Suprapubic skin (tissue), 4 donors: Measurements from ENCODE around the gene ERCC1. TPM values are rescaled to one million over a fixed set of nuclear protein-coding genes. Genes with fewer than 3 reads are reported as not detected.
A peak's percentile ranks its signal among the peaks of the same experiment; 100 is the strongest.

Source experiments
- DNase-seq, 2 donors: peaks; one replicate each; pipeline ENCODE4 v3.0.0-alpha.2; 2019; ENCODE audit warnings: low spot score in 2 of 2
- H3K27ac ChIP-seq: fragments of 200-600 bp; sonication (generic); one replicate; pipeline ENCODE4 v1.5.1; 2019
- H3K27me3 ChIP-seq: fragments of 200-600 bp; sonication (generic); one replicate; pipeline ENCODE4 v1.5.1; 2019
- H3K36me3 ChIP-seq: fragments of 200-600 bp; sonication (generic); one replicate; pipeline ENCODE4 v1.5.1; 2019
- H3K4me1 ChIP-seq: fragments of 200-600 bp; sonication (generic); one replicate; pipeline ENCODE4 v1.5.1; 2019
- H3K4me3 ChIP-seq: fragments of 200-600 bp; sonication (generic); one replicate; pipeline ENCODE4 v1.5.1; 2019; ENCODE audit warnings: mild to moderate bottlenecking
- H3K9me3 ChIP-seq: fragments of 200-600 bp; sonication (generic); one replicate; pipeline ENCODE4 v1.5.1; 2019
- CTCF ChIP-seq, 2 donors: fragments of 200-600 bp in 1 of 2; fragments of 450-650 bp in 1 of 2; sonication (generic) in 1 of 2; IDR thresholded peaks; one replicate each; pipeline ENCODE4 v1.5.1; 2016 to 2019; ENCODE audit warnings: antibody characterized with exemption in 2 of 2, mild to moderate bottlenecking in 1 of 2, moderate library complexity in 1 of 2
- EP300 ChIP-seq: sonication (generic); formaldehyde crosslinking; IDR thresholded peaks from one replicate; pipeline ENCODE4 v1.6.1; 2017; ENCODE audit warnings: antibody characterized with exemption
- POLR2A ChIP-seq, 2 donors: fragments of 450-650 bp; IDR thresholded peaks; one replicate each; pipeline ENCODE4 v1.6.1; 2017; ENCODE audit warnings: antibody characterized with exemption in 2 of 2, mild to moderate bottlenecking in 2 of 2, moderate library complexity in 2 of 2
- POLR2AphosphoS5 ChIP-seq, 3 donors: sonication (generic); formaldehyde crosslinking; IDR thresholded peaks; one replicate each; pipeline ENCODE4 v1.6.1; 2017; ENCODE audit warnings: antibody characterized with exemption in 3 of 3
- whole genome bisulfite sequencing: methylation state at CpG from one replicate; pipeline ENCODE4 v1.1.5; 2018; 5-methylcytosine and 5-hydroxymethylcytosine counted together
- total RNA-seq, 4 donors: library from RNA; depleted of rRNA; stranded (reverse); fragments of >200 nt; gene quantifications; one replicate each; pipeline ENCODE4 v1.1.0, GENCODE V29; 2016

Gene ERCC1
- total RNA-seq, 4 donors from 2014 or later = 102 to 120 (median 106) TPM

- peak; percentile 98 to 99 for DNase-seq
- H3K9me3 ChIP-seq = no peaks in the 10 kb centered on the region
Measured at GRCh38 chr19:45467456-45468158, 43.9 kb upstream of the ERCC1 start, which contains the start of gene FOSB. FOSB (plus strand) TSS chr19:45467996; CDS start chr19:45468587, 591 bp downstream.

GRCh38 chr19:45467115-45467455 is 43.4 kb upstream of the ERCC1 start:
- H3K4me3 ChIP-seq = peak overlapping the region; percentile 89
- H3K36me3 ChIP-seq = no peaks in the 10 kb centered on the region
- DNase-seq = no peak
- no peak for TF ChIP-seq CTCF (IDR thresholded peaks at IDR 0.05)
- TF ChIP-seq EP300 = no peak
- no peaks in the 10 kb centered on the region for H3K9me3 ChIP-seq
- peak overlapping the region; percentile 96 for H3K27ac ChIP-seq
- H3K27me3 ChIP-seq = no peaks in the 10 kb centered on the region
- H3K4me1 ChIP-seq = peaks cover 32% of the 10 kb centered on the region
- WGBS = 2% methylated on average over 11 of the region's 11 CpGs

More at GRCh38 chr19:45467456-45468158, 43.9 kb upstream of the ERCC1 start, which contains the start of gene FOSB:
- 0% methylated on average over 40 of the region's 56 CpGs for WGBS
- Histone ChIP-seq H3K27ac (peak within 1 kb of the TSS; percentile 96), H3K36me3 (peaks cover 4% of the 10 kb centered on the region), H3K27me3 (no peaks in the 10 kb centered on the region), H3K4me3 (peak within 1 kb of the TSS; percentile 89), H3K4me1 (peaks cover 37% of the 10 kb centered on the region)
- TF ChIP-seq POLR2A (IDR thresholded peaks at IDR 0.05) (peak; percentile 93 to 99), POLR2AphosphoS5 (IDR thresholded peaks at IDR 0.05) (peak; percentile 83 to 98 (median 90)), CTCF (IDR thresholded peaks at IDR 0.05) (no peak), EP300 (peak; percentile 52)

GRCh38 chr19:45464852-45465441 is 41.2 kb upstream of the ERCC1 start:
- Histone ChIP-seq H3K9me3 (no peaks in the 10 kb centered on the region), H3K27me3 (no peaks in the 10 kb centered on the region), H3K4me3 (no peak overlapping the region), H3K36me3 (no peaks in the 10 kb centered on the region), H3K27ac (no peak overlapping the region), H3K4me1 (peaks cover 20% of the 10 kb centered on the region)
- 75% methylated on average over 8 of the region's 8 CpGs for WGBS
- no peak for DNase-seq
- TF ChIP-seq POLR2AphosphoS5 (IDR thresholded peaks at IDR 0.05) (no peak), EP300 (no peak), CTCF (IDR thresholded peaks at IDR 0.05) (no peak), POLR2A (IDR thresholded peaks at IDR 0.05) (no peak)

GRCh38 chr19:45464274-45464673 is 40.6 kb upstream of the ERCC1 start:
- WGBS = 95% methylated on average over 2 of the region's 2 CpGs
- no peak overlapping the region for H3K27ac ChIP-seq
- no peak for DNase-seq
- peaks cover 19% of the 10 kb centered on the region for H3K4me1 ChIP-seq
- no peak overlapping the region for H3K4me3 ChIP-seq
- H3K27me3 ChIP-seq = no peaks in the 10 kb centered on the region
- H3K36me3 ChIP-seq = no peaks in the 10 kb centered on the region
- no peaks in the 10 kb centered on the region for H3K9me3 ChIP-seq
- TF ChIP-seq POLR2A (IDR thresholded peaks at IDR 0.05) (no peak), CTCF (IDR thresholded peaks at IDR 0.05) (no peak), EP300 (no peak), POLR2AphosphoS5 (IDR thresholded peaks at IDR 0.05) (no peak)

- 78% methylated on average over 3 of the region's 4 CpGs for WGBS
- Histone ChIP-seq H3K4me1 (peaks cover 13% of the 10 kb centered on the region), H3K27me3 (no peaks in the 10 kb centered on the region), H3K4me3 (no peak overlapping the region), H3K27ac (no peak overlapping the region), H3K36me3 (no peaks in the 10 kb centered on the region), H3K9me3 (no peaks in the 10 kb centered on the region)
- no peak for DNase-seq
- TF ChIP-seq CTCF (IDR thresholded peaks at IDR 0.05) (no peak), POLR2A (IDR thresholded peaks at IDR 0.05) (no peak), EP300 (no peak), POLR2AphosphoS5 (IDR thresholded peaks at IDR 0.05) (no peak)
Measured at GRCh38 chr19:45463241-45463640, 39.5 kb upstream of the ERCC1 start.
